Measurements from ENCODE around the gene FTO. TPM values are rescaled to one million over a fixed set of nuclear protein-coding genes. Genes with fewer than 3 reads are reported as not detected.

FTO gene
- total and polyA plus RNA-seq, 2 of the 8 experiments (the other 6 are each of a cell fraction or from before 2014, with no cell fraction given): 34.5 to 59.8 TPM

DNA sequence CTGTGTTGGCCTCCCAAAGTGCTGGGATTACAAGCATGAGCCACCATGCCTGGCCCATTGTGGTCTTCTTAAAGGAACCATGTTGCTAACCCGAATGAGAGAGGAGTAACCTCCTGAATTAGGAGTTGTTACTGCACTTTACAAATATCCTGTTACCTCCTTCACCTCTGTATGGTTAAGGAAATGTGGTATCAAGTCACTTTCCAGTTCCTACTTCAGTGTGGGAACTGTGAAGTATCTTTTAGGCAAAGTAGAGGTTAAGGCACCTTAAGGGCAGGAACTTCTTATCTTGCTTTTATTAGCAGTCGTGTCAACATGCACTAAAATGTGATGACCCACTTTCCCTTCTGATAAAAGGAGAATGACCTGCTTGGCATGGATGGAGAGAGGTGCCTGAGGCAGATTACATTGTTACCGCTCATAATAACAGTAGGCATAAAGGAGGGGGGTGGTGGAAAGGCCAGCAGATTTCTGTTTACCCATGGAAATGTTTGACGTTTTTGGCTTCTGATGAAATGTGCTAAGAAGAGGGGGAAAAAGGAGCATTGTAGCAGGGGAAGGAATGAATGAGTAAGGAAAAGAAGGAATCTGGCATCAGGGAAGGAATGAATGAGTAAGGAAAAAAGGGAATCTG is 28.5 kb downstream of the FTO start (continued):
- TF ChIP-seq CHD7 (IDR thresholded peaks at IDR 0.05; ENCODE audit: insufficient replicate concordance, low read length) (no peak), NANOG (IDR thresholded peaks at IDR 0.05; ENCODE audit: insufficient read depth, low read depth, low read length, poor library complexity, severe bottlenecking) (no peak), TBP (IDR thresholded peaks at IDR 0.05; ENCODE audit: low read depth, low read length) (no peak)
- TF ChIP-seq, protein P1, sequence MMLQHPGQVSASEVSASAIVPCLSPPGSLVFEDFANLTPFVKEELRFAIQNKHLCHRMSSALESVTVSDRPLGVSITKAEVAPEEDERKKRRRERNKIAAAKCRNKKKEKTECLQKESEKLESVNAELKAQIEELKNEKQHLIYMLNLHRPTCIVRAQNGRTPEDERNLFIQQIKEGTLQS (IDR thresholded peaks at IDR 0.05; ENCODE audit: insufficient read depth, low read depth, low read length): no peak

Data from H1 (cell line).